ENCODE data around the gene CEMIP2. TPM values are rescaled to one million over a fixed set of nuclear protein-coding genes. Genes with fewer than 3 reads are reported as not detected.

Gene CEMIP2
- polyA plus RNA-seq, 3 donors, result 11.6 to 58.7 (median 21.4) TPM

DNA sequence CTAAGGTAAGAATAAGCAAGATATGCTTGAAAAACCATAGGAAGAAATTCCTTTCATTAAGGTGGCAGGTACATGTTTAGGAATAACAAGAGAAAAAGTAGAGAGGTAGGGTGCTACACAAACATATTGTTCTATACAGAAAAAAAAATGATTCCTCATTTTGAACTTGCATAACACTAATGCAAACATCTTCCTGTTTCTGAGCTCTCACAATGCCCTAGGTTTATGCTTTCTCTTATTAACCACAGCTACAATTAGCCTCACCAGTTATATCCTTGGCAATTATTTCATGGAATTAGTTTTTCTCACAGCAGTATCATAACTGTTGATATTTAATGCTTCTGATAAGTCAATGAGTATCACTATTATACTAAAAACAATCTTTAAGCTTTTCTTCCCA is 20.7 kb downstream of the CEMIP2 start:
- H3K36me3 Mint-ChIP-seq, result peaks cover 25 to 28% of the 10 kb centered on the region in 2 donors
- Histone ChIP-seq H3K9ac (ENCODE audit: insufficient read depth, low read length, poor library complexity, severe bottlenecking) (no peak overlapping the region), H3K36me3 (replicated peaks in 1 of 2; ENCODE audit: control insufficient read depth in 1 of 2, insufficient read depth in 2 of 2, low read length in 2 of 2) (peaks cover 3 to 8% of the 10 kb centered on the region in 2 donors)

DNA sequence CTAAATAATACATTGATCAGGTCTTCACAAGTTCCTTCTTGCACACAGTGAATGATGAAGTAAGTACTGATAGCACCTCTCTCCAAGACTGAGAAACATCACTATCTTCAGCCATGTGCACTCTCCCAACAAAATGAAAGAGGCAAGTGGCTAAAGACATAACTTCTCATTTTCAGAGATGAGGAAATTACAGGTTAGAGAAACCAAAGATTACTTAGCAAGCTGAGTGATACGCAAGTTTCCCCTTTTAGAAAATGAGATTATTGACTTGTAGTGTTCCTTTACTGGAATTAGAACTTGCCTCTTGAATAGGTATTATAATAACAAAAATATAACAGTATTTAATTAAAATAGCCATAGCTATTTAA is 21.6 kb downstream of the CEMIP2 start:
- Histone ChIP-seq H3K4me2 (replicated peaks; ENCODE audit: extremely low read depth, low read length, poor library complexity, severe bottlenecking) (peak overlapping the region; percentile 45), H4K20me1 (ENCODE audit: insufficient read depth, low read length) (peaks cover 24% of the 10 kb centered on the region), H3K9ac (ENCODE audit: insufficient read depth, low read length, poor library complexity, severe bottlenecking) (no peak overlapping the region), H3K79me2 (ENCODE audit: insufficient read depth, low read length) (peaks cover 36% of the 10 kb centered on the region), H3K36me3 (replicated peaks in 1 of 2; ENCODE audit: control insufficient read depth in 1 of 2, insufficient read depth in 2 of 2, low read length in 2 of 2) (peaks cover 3 to 8% of the 10 kb centered on the region in 2 donors), H3K27me3 (ENCODE audit: control insufficient read depth in 2 of 2, insufficient read depth in 2 of 2, low read length in 2 of 2) (no peaks in the 10 kb centered on the region), H3K9me3 (replicated peaks in 1 of 2; ENCODE audit: control insufficient read depth in 1 of 2, insufficient read depth in 1 of 2, low read length in 2 of 2) (no peaks in the 10 kb centered on the region), H3K27ac (ENCODE audit: low read depth in 1 of 2, low read length in 2 of 2) (peak overlapping the region in 1 of 2 donors; percentile 66), H3K4me1 (ENCODE audit: control insufficient read depth in 1 of 2, insufficient read depth in 2 of 2, low read length in 2 of 2) (peaks cover 73 to 84% of the 10 kb centered on the region in 2 donors), H2AFZ (ENCODE audit: insufficient read depth, low read depth, low read length, poor library complexity, severe bottlenecking) (no peak overlapping the region), H3K4me3 (replicated peaks in 1 of 3; ENCODE audit: low read depth in 2 of 3, low read length in 3 of 3) (peak overlapping the region in 1 of 3 experiments; percentile 38)
- peak; percentile 32 to 71 (median 56) for DNase-seq
- Mint-ChIP-seq H3K4me3 (no peak overlapping the region), H3K4me1 (peaks cover 76% of the 10 kb centered on the region), H3K9me3 (peaks cover 0 to 3% (median 0%) of the 10 kb centered on the region in 7 donors), H3K27me3 (ENCODE audit: low read depth in 3 of 3) (peaks cover 0 to 3% (median 0%) of the 10 kb centered on the region in 3 donors), H3K27ac (peak overlapping the region; percentile 72 to 92 (median 85)), H3K36me3 (peaks cover 26 to 32% of the 10 kb centered on the region in 2 donors)
- TF ChIP-seq, protein P1, sequence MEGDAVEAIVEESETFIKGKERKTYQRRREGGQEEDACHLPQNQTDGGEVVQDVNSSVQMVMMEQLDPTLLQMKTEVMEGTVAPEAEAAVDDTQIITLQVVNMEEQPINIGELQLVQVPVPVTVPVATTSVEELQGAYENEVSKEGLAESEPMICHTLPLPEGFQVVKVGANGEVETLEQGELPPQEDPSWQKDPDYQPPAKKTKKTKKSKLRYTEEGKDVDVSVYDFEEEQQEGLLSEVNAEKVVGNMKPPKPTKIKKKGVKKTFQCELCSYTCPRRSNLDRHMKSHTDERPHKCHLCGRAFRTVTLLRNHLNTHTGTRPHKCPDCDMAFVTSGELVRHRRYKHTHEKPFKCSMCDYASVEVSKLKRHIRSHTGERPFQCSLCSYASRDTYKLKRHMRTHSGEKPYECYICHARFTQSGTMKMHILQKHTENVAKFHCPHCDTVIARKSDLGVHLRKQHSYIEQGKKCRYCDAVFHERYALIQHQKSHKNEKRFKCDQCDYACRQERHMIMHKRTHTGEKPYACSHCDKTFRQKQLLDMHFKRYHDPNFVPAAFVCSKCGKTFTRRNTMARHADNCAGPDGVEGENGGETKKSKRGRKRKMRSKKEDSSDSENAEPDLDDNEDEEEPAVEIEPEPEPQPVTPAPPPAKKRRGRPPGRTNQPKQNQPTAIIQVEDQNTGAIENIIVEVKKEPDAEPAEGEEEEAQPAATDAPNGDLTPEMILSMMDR (IDR thresholded peaks at IDR 0.05), result no peak
- intact Hi-C loops (cut with micrococcal nuclease), result loop anchor here in 1 of 2 donors (10.0 kb wide), 1 partner anchor 62 kb away; no protein-coding TSS in a partner anchor
- no CpG with 5 or more reads among the region's 1 CpG for WGBS (ENCODE audit: insufficient coverage)

More for the DNA sequence above, 20.7 kb downstream of the CEMIP2 start:
- Histone ChIP-seq H3K27ac (ENCODE audit: low read depth in 1 of 2, low read length in 2 of 2) (peak overlapping the region in 1 of 2 donors; percentile 61), H3K4me2 (replicated peaks; ENCODE audit: extremely low read depth, low read length, poor library complexity, severe bottlenecking) (peak overlapping the region; percentile 45), H3K4me1 (ENCODE audit: control insufficient read depth in 1 of 2, insufficient read depth in 2 of 2, low read length in 2 of 2) (peaks cover 68 to 79% of the 10 kb centered on the region in 2 donors), H3K27me3 (ENCODE audit: control insufficient read depth in 2 of 2, insufficient read depth in 2 of 2, low read length in 2 of 2) (no peaks in the 10 kb centered on the region), H4K20me1 (ENCODE audit: insufficient read depth, low read length) (peaks cover 33% of the 10 kb centered on the region), H2AFZ (ENCODE audit: insufficient read depth, low read depth, low read length, poor library complexity, severe bottlenecking) (no peak overlapping the region), H3K9me3 (replicated peaks in 1 of 2; ENCODE audit: control insufficient read depth in 1 of 2, insufficient read depth in 1 of 2, low read length in 2 of 2) (no peaks in the 10 kb centered on the region), H3K4me3 (replicated peaks in 1 of 3; ENCODE audit: low read depth in 2 of 3, low read length in 3 of 3) (peak overlapping the region in 1 of 3 experiments; percentile 38), H3K79me2 (ENCODE audit: insufficient read depth, low read length) (peaks cover 36% of the 10 kb centered on the region)
- TF ChIP-seq, protein P1 (IDR thresholded peaks at IDR 0.05), result no peak
- intact Hi-C loops (cut with micrococcal nuclease), result loop anchor here in 1 of 2 donors (10.0 kb wide), 1 partner anchor 63 kb away; no protein-coding TSS in a partner anchor
- DNase-seq, result peak; percentile 32 to 70 (median 50)
- peaks cover 0 to 3% (median 0%) of the 10 kb centered on the region in 7 donors for H3K9me3 Mint-ChIP-seq
- H3K4me1 Mint-ChIP-seq, result peaks cover 70% of the 10 kb centered on the region
- peak overlapping the region; percentile 82 to 94 (median 91) for H3K27ac Mint-ChIP-seq
- H3K27me3 Mint-ChIP-seq (ENCODE audit: low read depth in 3 of 3), result peaks cover 0 to 3% (median 0%) of the 10 kb centered on the region in 3 donors
- peak overlapping the region in 1 of 2 donors; percentile 57 for H3K4me3 Mint-ChIP-seq
